Activated effector memory CD4-positive, alpha-beta T cell treated with anti-CD3 and anti-CD28 coated beads, Interleukin-2, amount 50 U/mL, for 16 hours (primary cell): Measurements from ENCODE around the gene TNNC2.
A peak's percentile ranks its signal among the peaks of the same experiment; 100 is the strongest.
"Not testable (repeated sequence)": the region's sequence is repeated elsewhere in the genome, so short reads cannot be mapped to it uniquely, and the experiment has no call there.

Experiments
- DNase-seq: peaks from one replicate; pipeline ENCODE4 v3.0.0-alpha.2; 2020

Gene TNNC2

GRCh38 chr20:45827030-45827652 lies at the start of gene TNNC2:
Gene TNNC2 (minus strand): TSS chr20:45827312. CDS start chr20:45827248, 64 bp downstream.
- no peak for DNase-seq

- no peak for DNase-seq
These were observed 47.5 kb upstream of the TNNC2 start for GRCh38 chr20:45874576-45874975.

- DNase-seq: not testable (repeated sequence)
These were observed 47.0 kb upstream of the TNNC2 start for GRCh38 chr20:45874104-45874481.

- DNase-seq: no peak
These were observed 46.4 kb upstream of the TNNC2 start for GRCh38 chr20:45873409-45874103.

- DNase-seq: no peak
These were observed 45.5 kb upstream of the TNNC2 start for GRCh38 chr20:45872626-45873025.

GRCh38 chr20:45867819-45868176 lies 40.7 kb upstream of the TNNC2 start:
- DNase-seq: no peak

GRCh38 chr20:45867136-45867818 lies 40.2 kb upstream of the TNNC2 start:
- DNase-seq: no peak

GRCh38 chr20:45866454-45866853 lies 39.3 kb upstream of the TNNC2 start:
- DNase-seq: no peak

GRCh38 chr20:45863543-45864470 lies 36.7 kb upstream of the TNNC2 start:
- no peak for DNase-seq

- no peak for DNase-seq
These were observed 34.3 kb upstream of the TNNC2 start for GRCh38 chr20:45861221-45862075.

GRCh38 chr20:45860560-45861220 lies 33.6 kb upstream of the TNNC2 start:
- DNase-seq: no peak

GRCh38 chr20:45859916-45860315 lies 32.8 kb upstream of the TNNC2 start:
- no peak for DNase-seq

- DNase-seq: no peak
These were observed 30.7 kb upstream of the TNNC2 start for GRCh38 chr20:45857882-45858216.

- DNase-seq: peak; percentile 94
These were observed 30.2 kb upstream of the TNNC2 start, which contains the start of the genes ACOT8 and ZSWIM3 for GRCh38 chr20:45857114-45857881. Gene ACOT8 (minus strand): TSS chr20:45857392. CDS start chr20:45857315, 77 bp downstream. Gene ZSWIM3 (plus strand): TSS chr20:45857614. CDS start chr20:45857826, 212 bp downstream.

GRCh38 chr20:45853484-45853883 lies 26.4 kb upstream of the TNNC2 start:
- no peak for DNase-seq

GRCh38 chr20:45852326-45852725 lies 25.2 kb upstream of the TNNC2 start:
- no peak for DNase-seq

- DNase-seq: no peak
These were observed 24.4 kb upstream of the TNNC2 start for GRCh38 chr20:45851501-45851900.

GRCh38 chr20:45850926-45851325 lies 23.8 kb upstream of the TNNC2 start:
- no peak for DNase-seq

GRCh38 chr20:45850238-45850637 lies 23.1 kb upstream of the TNNC2 start:
- DNase-seq: no peak

GRCh38 chr20:45848969-45849582 lies 22.0 kb upstream of the TNNC2 start:
- DNase-seq: no peak
